GM18511 (cell line): ENCODE measurements around the gene SPG11.
"Not testable (repeated sequence)": the region's sequence is repeated elsewhere in the genome, so short reads cannot be mapped to it uniquely, and the experiment has no call there.

Experiments used
- ATAC-seq: cut with Tn5 transposase; IDR thresholded peaks from one replicate; pipeline ENCODE4 v1.9.1; 2021; ENCODE audit warnings: mild to moderate bottlenecking, moderate library complexity; ENCODE audit not compliant: unreplicated experiment

SPG11 gene, protein sequence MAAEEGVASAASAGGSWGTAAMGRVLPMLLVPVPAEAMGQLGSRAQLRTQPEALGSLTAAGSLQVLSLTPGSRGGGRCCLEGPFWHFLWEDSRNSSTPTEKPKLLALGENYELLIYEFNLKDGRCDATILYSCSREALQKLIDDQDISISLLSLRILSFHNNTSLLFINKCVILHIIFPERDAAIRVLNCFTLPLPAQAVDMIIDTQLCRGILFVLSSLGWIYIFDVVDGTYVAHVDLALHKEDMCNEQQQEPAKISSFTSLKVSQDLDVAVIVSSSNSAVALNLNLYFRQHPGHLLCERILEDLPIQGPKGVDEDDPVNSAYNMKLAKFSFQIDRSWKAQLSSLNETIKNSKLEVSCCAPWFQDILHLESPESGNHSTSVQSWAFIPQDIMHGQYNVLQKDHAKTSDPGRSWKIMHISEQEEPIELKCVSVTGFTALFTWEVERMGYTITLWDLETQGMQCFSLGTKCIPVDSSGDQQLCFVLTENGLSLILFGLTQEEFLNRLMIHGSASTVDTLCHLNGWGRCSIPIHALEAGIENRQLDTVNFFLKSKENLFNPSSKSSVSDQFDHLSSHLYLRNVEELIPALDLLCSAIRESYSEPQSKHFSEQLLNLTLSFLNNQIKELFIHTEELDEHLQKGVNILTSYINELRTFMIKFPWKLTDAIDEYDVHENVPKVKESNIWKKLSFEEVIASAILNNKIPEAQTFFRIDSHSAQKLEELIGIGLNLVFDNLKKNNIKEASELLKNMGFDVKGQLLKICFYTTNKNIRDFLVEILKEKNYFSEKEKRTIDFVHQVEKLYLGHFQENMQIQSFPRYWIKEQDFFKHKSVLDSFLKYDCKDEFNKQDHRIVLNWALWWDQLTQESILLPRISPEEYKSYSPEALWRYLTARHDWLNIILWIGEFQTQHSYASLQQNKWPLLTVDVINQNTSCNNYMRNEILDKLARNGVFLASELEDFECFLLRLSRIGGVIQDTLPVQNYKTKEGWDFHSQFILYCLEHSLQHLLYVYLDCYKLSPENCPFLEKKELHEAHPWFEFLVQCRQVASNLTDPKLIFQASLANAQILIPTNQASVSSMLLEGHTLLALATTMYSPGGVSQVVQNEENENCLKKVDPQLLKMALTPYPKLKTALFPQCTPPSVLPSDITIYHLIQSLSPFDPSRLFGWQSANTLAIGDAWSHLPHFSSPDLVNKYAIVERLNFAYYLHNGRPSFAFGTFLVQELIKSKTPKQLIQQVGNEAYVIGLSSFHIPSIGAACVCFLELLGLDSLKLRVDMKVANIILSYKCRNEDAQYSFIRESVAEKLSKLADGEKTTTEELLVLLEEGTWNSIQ (N-terminal part only)

DNA sequence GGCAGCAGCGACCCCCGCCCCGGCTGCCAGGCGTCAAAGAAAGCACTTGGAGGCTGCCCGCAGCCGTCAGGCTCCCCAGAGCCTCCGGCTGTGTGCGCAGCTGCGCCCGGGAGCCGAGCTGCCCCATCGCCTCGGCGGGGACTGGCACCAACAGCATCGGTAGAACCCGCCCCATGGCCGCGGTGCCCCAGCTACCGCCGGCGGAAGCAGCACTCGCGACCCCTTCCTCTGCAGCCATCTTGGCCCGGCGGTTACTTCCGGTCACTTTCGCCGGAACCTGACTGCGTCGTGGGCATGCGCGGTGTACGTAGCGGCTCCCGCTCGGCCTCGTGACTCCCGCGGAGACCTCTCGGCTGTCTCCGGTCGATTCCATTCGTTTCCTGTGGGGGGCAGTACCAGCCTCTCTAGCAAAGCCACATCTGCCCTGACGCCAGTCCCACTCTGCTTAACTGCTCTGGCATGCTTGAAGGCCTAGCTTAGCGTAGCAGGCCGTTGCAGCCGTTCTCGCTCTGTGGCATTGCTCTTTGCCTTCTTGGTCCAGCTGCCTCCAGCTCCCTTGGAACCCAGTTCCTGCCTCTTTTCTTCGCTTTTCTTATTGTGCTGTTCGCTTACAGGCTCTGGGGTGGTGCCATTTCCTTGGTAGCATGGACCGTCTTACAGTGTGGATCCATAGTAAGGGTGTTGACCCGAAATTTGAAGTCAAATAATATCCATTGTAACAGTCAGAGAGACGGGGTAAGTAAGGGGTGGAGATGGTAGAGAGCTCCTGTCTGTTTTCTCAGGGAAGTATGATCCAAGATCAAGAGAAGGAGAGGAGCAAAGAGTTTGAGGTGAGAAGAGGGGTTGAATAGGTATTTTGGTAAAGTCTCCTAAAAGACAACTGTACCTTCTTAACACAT, at the start of gene SPG11:
Gene SPG11, minus strand, starts transcription at position 253 of the 899 bp plus-strand sequence. Its CDS starts 15 bp downstream, at position 238.
- peak; percentile 79 for ATAC-seq

DNA sequence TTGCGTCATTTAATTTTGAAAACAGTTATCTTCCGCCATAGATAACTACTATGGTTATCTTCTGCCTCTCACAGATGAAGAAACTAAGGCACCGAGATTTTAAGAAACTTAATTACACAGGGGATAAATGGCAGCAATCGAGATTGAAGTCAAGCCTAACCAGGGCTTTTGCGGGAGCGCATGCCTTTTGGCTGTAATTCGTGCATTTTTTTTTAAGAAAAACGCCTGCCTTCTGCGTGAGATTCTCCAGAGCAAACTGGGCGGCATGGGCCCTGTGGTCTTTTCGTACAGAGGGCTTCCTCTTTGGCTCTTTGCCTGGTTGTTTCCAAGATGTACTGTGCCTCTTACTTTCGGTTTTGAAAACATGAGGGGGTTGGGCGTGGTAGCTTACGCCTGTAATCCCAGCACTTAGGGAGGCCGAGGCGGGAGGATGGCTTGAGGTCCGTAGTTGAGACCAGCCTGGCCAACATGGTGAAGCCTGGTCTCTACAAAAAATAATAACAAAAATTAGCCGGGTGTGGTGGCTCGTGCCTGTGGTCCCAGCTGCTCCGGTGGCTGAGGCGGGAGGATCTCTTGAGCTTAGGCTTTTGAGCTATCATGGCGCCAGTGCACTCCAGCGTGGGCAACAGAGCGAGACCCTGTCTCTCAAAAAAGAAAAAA, 49.0 kb upstream of the SPG11 start:
- ATAC-seq: peak; percentile 24

DNA sequence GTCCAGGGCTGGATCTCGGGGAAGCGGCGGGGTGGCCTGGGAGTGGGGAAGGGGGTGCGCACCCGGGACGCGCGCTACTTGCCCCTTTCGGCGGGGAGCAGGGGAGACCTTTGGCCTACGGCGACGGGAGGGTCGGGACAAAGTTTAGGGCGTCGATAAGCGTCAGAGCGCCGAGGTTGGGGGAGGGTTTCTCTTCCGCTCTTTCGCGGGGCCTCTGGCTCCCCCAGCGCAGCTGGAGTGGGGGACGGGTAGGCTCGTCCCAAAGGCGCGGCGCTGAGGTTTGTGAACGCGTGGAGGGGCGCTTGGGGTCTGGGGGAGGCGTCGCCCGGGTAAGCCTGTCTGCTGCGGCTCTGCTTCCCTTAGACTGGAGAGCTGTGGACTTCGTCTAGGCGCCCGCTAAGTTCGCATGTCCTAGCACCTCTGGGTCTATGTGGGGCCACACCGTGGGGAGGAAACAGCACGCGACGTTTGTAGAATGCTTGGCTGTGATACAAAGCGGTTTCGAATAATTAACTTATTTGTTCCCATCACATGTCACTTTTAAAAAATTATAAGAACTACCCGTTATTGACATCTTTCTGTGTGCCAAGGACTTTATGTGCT, 48.4 kb upstream of the SPG11 start:
- peak; percentile 16 for ATAC-seq

DNA sequence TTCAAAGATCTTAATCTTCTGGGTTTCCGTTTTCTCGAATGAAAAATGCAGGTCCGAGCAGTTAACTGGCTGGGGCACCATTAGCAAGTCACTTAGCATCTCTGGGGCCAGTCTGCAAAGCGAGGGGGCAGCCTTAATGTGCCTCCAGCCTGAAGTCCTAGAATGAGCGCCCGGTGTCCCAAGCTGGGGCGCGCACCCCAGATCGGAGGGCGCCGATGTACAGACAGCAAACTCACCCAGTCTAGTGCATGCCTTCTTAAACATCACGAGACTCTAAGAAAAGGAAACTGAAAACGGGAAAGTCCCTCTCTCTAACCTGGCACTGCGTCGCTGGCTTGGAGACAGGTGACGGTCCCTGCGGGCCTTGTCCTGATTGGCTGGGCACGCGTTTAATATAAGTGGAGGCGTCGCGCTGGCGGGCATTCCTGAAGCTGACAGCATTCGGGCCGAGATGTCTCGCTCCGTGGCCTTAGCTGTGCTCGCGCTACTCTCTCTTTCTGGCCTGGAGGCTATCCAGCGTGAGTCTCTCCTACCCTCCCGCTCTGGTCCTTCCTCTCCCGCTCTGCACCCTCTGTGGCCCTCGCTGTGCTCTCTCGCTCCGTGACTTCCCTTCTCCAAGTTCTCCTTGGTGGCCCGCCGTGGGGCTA, 47.8 kb upstream of the SPG11 start, which contains the start of the genes B2M and PATL2:
Gene B2M, plus strand, starts transcription at position 422 of the 647 bp plus-strand sequence. Its CDS starts 30 bp downstream, at position 452.
Gene PATL2, minus strand, starts transcription at position 228 of the 647 bp plus-strand sequence. CDS start 34,833 bp downstream, outside the sequence.
- ATAC-seq: peak; percentile 85

DNA sequence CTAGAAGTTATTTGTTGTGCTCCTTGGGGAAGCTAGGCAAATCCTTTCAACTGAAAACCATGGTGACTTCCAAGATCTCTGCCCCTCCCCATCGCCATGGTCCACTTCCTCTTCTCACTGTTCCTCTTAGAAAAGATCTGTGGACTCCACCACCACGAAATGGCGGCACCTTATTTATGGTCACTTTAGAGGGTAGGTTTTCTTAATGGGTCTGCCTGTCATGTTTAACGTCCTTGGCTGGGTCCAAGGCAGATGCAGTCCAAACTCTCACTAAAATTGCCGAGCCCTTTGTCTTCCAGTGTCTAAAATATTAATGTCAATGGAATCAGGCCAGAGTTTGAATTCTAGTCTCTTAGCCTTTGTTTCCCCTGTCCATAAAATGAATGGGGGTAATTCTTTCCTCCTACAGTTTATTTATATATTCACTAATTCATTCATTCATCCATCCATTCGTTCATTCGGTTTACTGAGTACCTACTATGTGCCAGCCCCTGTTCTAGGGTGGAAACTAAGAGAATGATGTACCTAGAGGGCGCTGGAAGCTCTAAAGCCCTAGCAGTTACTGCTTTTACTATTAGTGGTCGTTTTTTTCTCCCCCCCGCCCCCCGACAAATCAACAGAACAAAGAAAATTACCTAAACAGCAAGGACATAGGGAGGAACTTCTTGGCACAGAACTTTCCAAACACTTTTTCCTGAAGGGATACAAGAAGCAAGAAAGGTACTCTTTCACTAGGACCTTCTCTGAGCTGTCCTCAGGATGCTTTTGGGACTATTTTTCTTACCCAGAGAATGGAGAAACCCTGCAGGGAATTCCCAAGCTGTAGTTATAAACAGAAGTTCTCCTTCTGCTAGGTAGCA, 47.0 kb upstream of the SPG11 start:
- ATAC-seq: peak; percentile 34

DNA sequence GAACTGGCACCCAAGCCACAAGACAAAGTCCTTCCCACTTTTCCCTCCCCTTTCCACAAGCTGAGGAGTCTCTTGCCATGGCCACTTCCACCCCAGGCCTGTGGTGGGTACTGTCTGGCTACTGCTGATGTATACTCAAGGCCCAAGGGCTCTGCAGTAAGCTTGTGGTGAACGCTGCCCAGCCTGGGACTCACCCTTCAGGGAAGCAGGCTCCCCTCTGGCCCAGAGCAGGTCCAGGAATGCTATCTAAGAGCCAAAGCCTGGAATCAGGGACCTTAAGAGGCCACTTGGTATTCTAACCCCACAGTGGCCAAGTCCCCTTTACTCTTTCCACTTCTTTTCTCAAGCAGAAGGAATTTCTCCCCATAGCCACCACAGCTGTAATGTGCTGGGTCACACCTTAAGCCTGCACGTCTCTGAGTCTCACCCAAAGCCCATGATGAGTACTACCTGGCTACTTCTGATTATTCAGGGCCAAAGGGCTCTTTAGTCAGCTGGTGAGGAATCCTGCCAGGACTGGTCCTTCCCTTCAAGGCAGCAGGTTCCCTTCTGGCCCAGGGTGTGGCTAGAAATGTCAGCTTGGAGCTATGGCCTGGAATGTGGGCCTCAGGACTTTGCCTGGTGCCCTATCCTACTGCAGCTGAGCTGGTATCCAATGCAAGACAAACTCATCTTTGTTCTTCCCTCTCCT, 43.6 kb upstream of the SPG11 start:
- ATAC-seq: no peak

DNA sequence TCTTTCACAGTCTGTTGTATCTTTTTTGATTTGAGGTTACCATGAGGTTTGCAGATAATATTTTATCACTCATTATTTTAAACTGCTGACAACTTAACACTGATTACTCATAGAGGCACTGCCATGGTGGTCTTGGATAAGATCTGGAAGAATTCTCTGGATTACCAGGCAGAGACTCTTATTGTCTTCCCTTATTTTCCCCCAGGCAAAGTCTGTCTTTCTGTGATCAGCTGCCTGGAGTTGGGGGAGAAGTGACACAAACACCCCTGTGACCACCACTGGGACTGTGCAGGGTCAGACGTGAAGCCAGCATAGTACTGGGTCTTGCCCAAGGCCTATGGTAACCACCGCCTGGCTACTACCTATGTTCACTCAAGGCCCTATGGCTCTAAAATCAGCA, 42.9 kb upstream of the SPG11 start:
- ATAC-seq: no peak

DNA sequence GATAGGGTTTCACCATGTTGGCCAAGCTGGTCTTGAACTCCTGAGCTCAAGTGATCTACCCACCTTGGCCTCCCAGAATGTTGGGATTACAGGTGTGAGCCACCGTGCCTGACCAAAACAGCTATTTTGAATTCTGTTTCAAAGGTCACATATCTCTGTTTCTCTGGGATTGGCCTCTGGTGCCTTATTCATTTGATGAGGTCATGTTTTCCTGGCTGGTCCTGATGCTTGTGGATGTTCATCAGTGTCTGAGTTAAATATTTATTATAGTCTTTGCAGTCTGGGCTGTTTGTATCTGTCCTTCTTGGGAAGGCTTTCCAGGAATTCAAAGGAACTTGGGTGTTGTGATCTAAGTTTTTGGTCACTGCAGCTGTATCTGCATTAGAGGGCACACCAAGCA, 42.5 kb upstream of the SPG11 start:
- ATAC-seq: no peak

DNA sequence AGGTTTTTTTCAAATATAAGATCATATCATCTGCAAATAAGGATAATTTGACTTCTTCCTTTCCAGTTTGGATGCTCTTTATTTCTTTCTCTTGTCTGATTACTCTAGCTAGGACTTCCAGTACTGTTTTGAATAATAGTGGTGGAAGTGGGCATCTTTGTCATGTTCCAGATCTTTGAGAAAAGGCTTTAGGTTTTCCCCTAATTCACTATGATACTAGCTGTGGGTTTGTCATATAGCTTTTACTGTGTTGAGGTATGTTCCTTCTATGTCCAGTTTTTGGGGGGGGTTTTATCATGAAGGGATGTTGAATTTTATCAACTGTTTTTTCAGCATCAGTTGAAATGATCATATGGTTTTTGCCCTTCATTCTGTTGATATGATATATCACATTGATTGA, 37.2 kb upstream of the SPG11 start:
- ATAC-seq: not testable (repeated sequence)

DNA sequence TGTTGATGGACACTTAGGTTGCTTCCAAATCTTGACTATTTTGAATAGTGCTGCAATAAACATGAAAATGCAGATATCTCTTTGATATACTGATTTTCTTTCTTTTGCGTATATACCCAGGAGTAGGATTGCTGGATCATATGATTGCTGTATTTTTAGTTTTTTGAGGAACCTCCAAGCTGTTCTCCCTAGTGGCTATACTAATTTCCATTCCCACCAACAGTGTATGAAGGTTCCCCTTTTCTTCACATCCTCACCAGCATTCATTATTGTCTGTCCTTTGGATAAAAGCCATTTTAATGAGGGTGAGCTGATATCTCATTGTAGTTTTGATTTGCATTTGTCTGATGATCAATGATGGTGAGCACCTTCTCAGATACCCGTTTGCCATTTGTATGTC, 35.2 kb upstream of the SPG11 start:
- ATAC-seq: no peak

DNA sequence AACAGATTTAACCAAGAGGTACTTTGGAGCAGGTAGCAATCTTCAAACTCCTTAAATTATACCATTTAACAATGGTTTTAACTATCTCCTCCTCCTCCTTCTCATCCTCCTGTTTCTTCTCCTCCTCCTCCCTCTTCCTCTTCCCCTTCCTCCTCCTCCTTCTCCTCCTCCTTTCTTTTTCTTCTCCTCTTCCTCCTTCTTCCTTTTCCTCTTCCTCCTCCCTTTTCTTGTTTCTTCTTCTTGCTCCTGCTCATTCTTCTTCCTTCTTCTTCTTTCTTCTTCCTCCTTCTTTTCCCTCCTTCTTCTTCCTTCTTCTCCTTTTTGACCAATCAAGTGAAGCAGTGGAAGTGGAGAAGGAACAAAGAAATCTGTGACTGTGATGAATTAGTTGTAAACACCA, 33.6 kb upstream of the SPG11 start:
- ATAC-seq: no peak

DNA sequence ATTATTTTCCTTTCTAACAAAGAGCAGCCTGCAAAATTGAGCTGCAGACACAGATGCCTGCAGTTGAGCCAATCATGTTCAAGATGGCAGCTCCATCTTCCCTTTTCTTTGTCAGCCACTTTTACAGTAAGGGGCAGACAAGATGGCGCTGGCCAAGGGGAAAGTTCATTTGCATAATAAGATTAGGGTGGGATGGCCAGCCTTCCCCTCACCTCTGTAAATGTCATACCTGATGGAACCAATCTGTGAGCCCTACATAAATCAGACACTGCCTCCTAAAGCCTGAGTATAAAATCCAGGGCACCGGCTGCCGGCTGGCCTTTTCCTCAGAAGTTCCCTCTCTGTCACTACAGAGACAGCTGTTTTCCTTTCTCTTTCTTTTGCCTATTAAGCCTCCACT, 31.8 kb upstream of the SPG11 start:
- no peak for ATAC-seq

DNA sequence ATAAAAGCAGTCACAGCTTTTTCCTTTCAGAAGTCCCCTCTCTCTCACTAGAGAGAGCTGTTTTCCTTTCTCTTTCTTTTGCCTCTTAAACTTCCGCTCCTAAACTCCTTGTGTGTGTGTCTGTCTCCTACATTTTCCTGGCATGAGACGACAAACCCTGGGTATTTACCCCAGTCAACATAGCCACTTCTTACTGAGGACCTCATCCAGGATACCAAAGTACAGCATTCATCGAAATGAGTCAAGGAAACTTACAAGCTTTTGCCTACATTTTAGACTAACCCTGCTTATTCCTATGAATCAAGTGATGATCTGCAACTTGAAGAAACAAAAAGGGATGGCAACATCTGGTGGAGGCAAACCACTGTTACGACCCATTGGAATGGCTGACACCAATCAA, 31.0 kb upstream of the SPG11 start:
- no peak for ATAC-seq

DNA sequence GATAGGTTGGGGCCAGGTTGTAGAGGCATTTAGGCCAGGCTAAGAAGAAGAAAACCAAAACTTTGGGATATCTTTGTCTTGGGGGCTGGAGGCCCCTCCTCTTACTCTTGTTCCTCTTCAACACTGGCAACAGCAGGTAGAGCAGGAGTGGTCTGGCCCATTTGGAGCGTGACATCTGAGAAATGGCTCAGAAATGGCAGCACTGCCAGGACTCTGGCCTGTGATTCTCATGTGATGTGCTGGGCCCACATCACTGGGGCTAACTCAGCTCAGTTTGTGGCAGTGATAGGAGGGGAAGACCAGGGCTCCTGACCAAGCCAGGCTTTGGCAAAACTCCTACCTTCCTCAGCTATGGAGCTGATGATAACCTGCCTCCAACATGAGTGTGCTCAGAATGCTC, 29.2 kb upstream of the SPG11 start:
- no peak for ATAC-seq

DNA sequence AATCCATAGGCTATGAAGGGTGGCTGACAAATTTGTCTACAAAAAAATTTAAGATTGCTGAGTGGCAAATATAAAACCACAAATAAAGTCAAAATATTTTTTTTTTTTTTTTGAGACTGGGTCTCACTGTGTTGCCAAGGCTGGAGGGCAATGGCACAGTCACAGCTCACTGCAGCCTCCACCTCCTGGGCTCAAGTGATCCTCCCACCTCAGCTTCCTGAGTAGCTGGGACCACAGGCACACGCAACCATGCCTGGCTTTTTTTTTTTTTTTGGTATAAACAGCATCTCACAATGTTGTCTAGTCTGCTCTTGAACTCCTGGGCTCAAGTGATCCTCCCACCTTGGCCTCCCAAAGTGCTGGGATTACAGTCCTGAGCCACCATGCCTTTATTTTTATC, 26.8 kb upstream of the SPG11 start:
- not testable (repeated sequence) for ATAC-seq

DNA sequence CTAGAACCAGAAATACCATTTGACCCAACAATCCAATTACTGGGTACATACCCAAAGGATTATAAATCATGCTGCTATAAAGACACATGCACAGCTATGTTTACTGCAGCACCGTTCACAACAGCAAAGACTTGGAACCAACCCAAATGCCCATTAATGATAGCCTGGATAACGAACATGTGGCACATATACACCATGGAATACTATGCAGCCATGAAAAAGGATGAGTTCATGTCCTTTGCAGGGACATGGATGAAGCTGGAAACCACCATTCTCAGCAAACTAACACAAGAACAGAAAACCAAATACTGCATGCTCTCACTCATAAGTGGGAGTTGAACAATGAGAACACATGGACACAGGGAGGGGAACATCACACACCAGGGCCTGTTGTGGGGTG, 25.9 kb upstream of the SPG11 start:
- not testable (repeated sequence) for ATAC-seq
